ENCODE data around the gene AFAP1L2.

- no peak for TF ChIP-seq MAX (IDR thresholded peaks at IDR 0.05)
- no peak for TF ChIP-seq NFIC (IDR thresholded peaks at IDR 0.05)
- TF ChIP-seq TAF1 (IDR thresholded peaks at IDR 0.05; ENCODE audit: low read depth): no peak
Observed at GRCh38 chr10:114334301-114334700, 70.0 kb downstream of the AFAP1L2 start.
